Stimulated activated CD8-positive, alpha-beta memory T cell treated with anti-CD3 and anti-CD28 coated beads, Interleukin-7, amount 100 ng/mL, for 48 hours (primary cell): ENCODE measurements around the gene MCTP1.

Source experiments
- DNase-seq, 2 donors: peaks; one replicate each; pipeline ENCODE4 v3.0.0-alpha.2; 2020; ENCODE audit warnings: low read depth in 1 of 2; ENCODE audit errors: extremely low read depth in 1 of 2

The MCTP1 gene

GRCh38 chr5:95080030-95080429 lies 204.9 kb downstream of the MCTP1 start:
- DNase-seq, result no peak

GRCh38 chr5:95078868-95079267 lies 206.0 kb downstream of the MCTP1 start:
- no peak for DNase-seq

GRCh38 chr5:95076395-95077185 lies 208.3 kb downstream of the MCTP1 start:
- no peak for DNase-seq

GRCh38 chr5:95075111-95075510 lies 209.8 kb downstream of the MCTP1 start:
- no peak for DNase-seq

- no peak for DNase-seq
These were observed 212.6 kb downstream of the MCTP1 start for GRCh38 chr5:95072281-95072680.

GRCh38 chr5:95070866-95071265 lies 214.0 kb downstream of the MCTP1 start:
- no peak for DNase-seq

- no peak for DNase-seq
These were observed 214.4 kb downstream of the MCTP1 start for GRCh38 chr5:95070453-95070852.

GRCh38 chr5:95069948-95070347 lies 214.9 kb downstream of the MCTP1 start:
- DNase-seq, result no peak

GRCh38 chr5:95069021-95069420 lies 215.9 kb downstream of the MCTP1 start:
- no peak for DNase-seq

- DNase-seq, result no peak
These were observed 216.5 kb downstream of the MCTP1 start for GRCh38 chr5:95068289-95068910.

GRCh38 chr5:95066048-95066447 lies 218.8 kb downstream of the MCTP1 start:
- no peak for DNase-seq

GRCh38 chr5:95063492-95063891 lies 221.4 kb downstream of the MCTP1 start:
- no peak for DNase-seq

- no peak for DNase-seq
These were observed 224.8 kb downstream of the MCTP1 start for GRCh38 chr5:95060098-95060497.

GRCh38 chr5:95059636-95060035 lies 225.3 kb downstream of the MCTP1 start:
- no peak for DNase-seq

- no peak for DNase-seq
These were observed 227.3 kb downstream of the MCTP1 start for GRCh38 chr5:95057615-95058014.

- DNase-seq, result no peak
These were observed 231.6 kb downstream of the MCTP1 start for GRCh38 chr5:95053253-95053652.

- DNase-seq, result no peak
These were observed 234.2 kb downstream of the MCTP1 start for GRCh38 chr5:95050708-95051107.

- no peak for DNase-seq
These were observed 236.3 kb downstream of the MCTP1 start for GRCh38 chr5:95048628-95049027.

GRCh38 chr5:95045181-95045965 lies 239.5 kb downstream of the MCTP1 start:
- DNase-seq, result no peak

- DNase-seq, result no peak
These were observed 240.8 kb downstream of the MCTP1 start for GRCh38 chr5:95044096-95044495.

- DNase-seq, result no peak
These were observed 241.2 kb downstream of the MCTP1 start for GRCh38 chr5:95043648-95044047.

GRCh38 chr5:95043234-95043633 lies 241.7 kb downstream of the MCTP1 start:
- DNase-seq, result no peak
